SU-DHL-6 (cell line): Measurements from ENCODE around the gene POU5F1.

ENCODE experiments used
- H2AFZ ChIP-seq: fragments of 200-600 bp; sonication (generic); 2 replicates; pipeline ENCODE4 v1.6.1; 2014; ENCODE audit warnings: low read depth, mild to moderate bottlenecking, moderate library complexity, mixed read lengths, antibody characterized with exemption, low read length; ENCODE audit not compliant: severe bottlenecking
- H3F3A ChIP-seq: fragments of 200-600 bp; shearing (Covaris generic); 2 replicates; pipeline ENCODE4 v1.6.0; 2016; ENCODE audit warnings: antibody characterized with exemption, mild to moderate bottlenecking; ENCODE audit not compliant: insufficient read depth
- H3K27ac ChIP-seq: fragments of 200-600 bp; sonication (generic); 2 replicates; pipeline ENCODE4 v1.5.1; 2016; ENCODE audit warnings: low read depth, mild to moderate bottlenecking, low read length, moderate library complexity, mixed read lengths
- H3K27me3 ChIP-seq: fragments of 200-600 bp; sonication (generic), shearing (Covaris generic); 2 replicates; pipeline ENCODE4 v1.6.0; 2014; ENCODE audit warnings: mild to moderate bottlenecking, low read length
- H3K36me3 ChIP-seq: fragments of 200-600 bp; sonication (generic); 2 replicates; pipeline ENCODE4 v1.6.1; 2014; ENCODE audit warnings: mild to moderate bottlenecking, low read length, mixed read lengths
- H3K4me2 ChIP-seq: fragments of 300-600, 200-600 bp; shearing (Covaris generic), sonication (generic); 2 replicates; pipeline ENCODE4 v1.6.0; 2014; ENCODE audit warnings: low read length, low read depth, mild to moderate bottlenecking; ENCODE audit not compliant: poor library complexity, severe bottlenecking
- H3K4me3 ChIP-seq: fragments of 200-600 bp; sonication (generic); 2 replicates; pipeline ENCODE4 v1.5.1; 2014; ENCODE audit warnings: antibody characterized with exemption, low read length, mild to moderate bottlenecking, mixed read lengths; ENCODE audit not compliant: insufficient read depth, poor library complexity, severe bottlenecking
- H3K79me2 ChIP-seq: fragments of 200-600 bp; sonication (generic); 2 replicates; pipeline ENCODE4 v1.6.1; 2014; ENCODE audit warnings: mild to moderate bottlenecking, low read length, moderate library complexity; ENCODE audit not compliant: insufficient read depth
- H3K9ac ChIP-seq: fragments of 200-600 bp; sonication (generic); 2 replicates; pipeline ENCODE4 v1.7.0; 2014; ENCODE audit warnings: mild to moderate bottlenecking, low read length
- H3K9me2 ChIP-seq: fragments of 200-600 bp; sonication (generic); replicated peaks from 2 replicates; pipeline ENCODE4 v1.6.1; 2014; ENCODE audit warnings: low read length; ENCODE audit not compliant: insufficient read depth
- H3K9me3 ChIP-seq: fragments of 200-600 bp; sonication (generic); 2 replicates; pipeline ENCODE4 v1.6.1; 2014; ENCODE audit warnings: low read length, mixed read lengths; ENCODE audit not compliant: insufficient read depth
- H4K20me1 ChIP-seq: fragments of 200-600 bp; sonication (generic); 2 replicates; pipeline ENCODE4 v1.6.1; 2014; ENCODE audit warnings: low read depth, mild to moderate bottlenecking, antibody characterized with exemption, low read length, moderate library complexity, mixed read lengths
- EZH2phosphoT487 ChIP-seq: fragments of 200-600 bp; sonication (generic), shearing (Covaris generic); conservative IDR thresholded peaks from 2 replicates; pipeline ENCODE4 v1.6.1; 2018; ENCODE audit warnings: mild to moderate bottlenecking, antibody characterized with exemption, low read length, moderate library complexity, mixed read lengths
- TF ChIP-seq, protein P1 (sequence below): fragments of 200-600 bp; sonication (generic); IDR thresholded peaks from one replicate; pipeline ENCODE4 v1.5.1; 2017; ENCODE audit warnings: antibody characterized with exemption, mild to moderate bottlenecking, low read length, moderate library complexity; ENCODE audit not compliant: insufficient read depth, poor library complexity, severe bottlenecking

POU5F1 gene

DNA sequence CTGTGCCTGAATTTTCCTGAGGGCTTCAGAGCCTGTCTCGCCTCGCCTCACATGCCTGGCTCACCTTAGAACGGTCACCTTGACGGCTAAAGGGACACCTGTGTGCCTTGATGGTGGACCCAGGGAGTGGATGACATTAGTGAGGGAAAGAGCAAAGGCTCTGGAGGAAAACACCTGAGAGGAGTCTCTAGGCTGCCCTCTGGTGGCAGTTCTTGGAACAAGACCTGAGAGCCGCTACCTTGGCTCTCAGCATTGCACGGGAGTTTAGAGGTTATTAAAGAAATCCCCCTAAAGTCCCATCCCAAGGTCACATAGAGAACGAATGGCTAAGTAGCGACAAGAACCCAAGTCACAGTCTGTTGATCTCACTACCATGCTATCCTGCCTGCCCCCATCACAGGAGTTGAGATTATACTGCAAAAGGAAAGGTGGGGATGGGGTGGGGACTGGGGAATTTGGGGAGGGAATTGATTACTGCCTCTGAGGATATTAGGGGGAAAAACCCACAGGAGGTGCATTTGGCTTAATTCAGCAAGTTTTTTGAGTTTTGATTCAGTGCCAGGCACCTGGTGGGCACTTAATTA is 42.3 kb downstream of the POU5F1 start:
- H3K79me2 ChIP-seq: no peaks in the 10 kb centered on the region
- no peaks in the 10 kb centered on the region for H3K9me3 ChIP-seq
- H3K9me2 ChIP-seq: no peaks in the 10 kb centered on the region
- no peak overlapping the region for H3K27ac ChIP-seq
- no peaks in the 10 kb centered on the region for H3F3A ChIP-seq
- no peak overlapping the region for H3K4me3 ChIP-seq
- no peaks in the 10 kb centered on the region for H3K36me3 ChIP-seq
- no peak overlapping the region for H3K9ac ChIP-seq
- H3K4me2 ChIP-seq: no peak overlapping the region
- H4K20me1 ChIP-seq: no peaks in the 10 kb centered on the region
- H2AFZ ChIP-seq: no peak overlapping the region
- TF ChIP-seq, protein P1, sequence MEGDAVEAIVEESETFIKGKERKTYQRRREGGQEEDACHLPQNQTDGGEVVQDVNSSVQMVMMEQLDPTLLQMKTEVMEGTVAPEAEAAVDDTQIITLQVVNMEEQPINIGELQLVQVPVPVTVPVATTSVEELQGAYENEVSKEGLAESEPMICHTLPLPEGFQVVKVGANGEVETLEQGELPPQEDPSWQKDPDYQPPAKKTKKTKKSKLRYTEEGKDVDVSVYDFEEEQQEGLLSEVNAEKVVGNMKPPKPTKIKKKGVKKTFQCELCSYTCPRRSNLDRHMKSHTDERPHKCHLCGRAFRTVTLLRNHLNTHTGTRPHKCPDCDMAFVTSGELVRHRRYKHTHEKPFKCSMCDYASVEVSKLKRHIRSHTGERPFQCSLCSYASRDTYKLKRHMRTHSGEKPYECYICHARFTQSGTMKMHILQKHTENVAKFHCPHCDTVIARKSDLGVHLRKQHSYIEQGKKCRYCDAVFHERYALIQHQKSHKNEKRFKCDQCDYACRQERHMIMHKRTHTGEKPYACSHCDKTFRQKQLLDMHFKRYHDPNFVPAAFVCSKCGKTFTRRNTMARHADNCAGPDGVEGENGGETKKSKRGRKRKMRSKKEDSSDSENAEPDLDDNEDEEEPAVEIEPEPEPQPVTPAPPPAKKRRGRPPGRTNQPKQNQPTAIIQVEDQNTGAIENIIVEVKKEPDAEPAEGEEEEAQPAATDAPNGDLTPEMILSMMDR: peak; percentile 95
- TF ChIP-seq EZH2phosphoT487: no peak
- H3K27me3 ChIP-seq: no peaks in the 10 kb centered on the region

GRCh38 chr6:31126396-31127175 is 43.9 kb downstream of the POU5F1 start:
- Histone ChIP-seq H3K36me3 (no peaks in the 10 kb centered on the region), H3K9ac (no peak overlapping the region), H3K4me3 (no peak overlapping the region), H3K27me3 (no peaks in the 10 kb centered on the region), H3K9me2 (no peaks in the 10 kb centered on the region), H4K20me1 (no peaks in the 10 kb centered on the region), H3F3A (no peaks in the 10 kb centered on the region), H2AFZ (no peak overlapping the region), H3K9me3 (no peaks in the 10 kb centered on the region), H3K79me2 (no peaks in the 10 kb centered on the region), H3K27ac (no peak overlapping the region), H3K4me2 (no peak overlapping the region)
- no peak for TF ChIP-seq EZH2phosphoT487
- TF ChIP-seq, protein P1: no peak

- Histone ChIP-seq H3K4me2 (no peak overlapping the region), H3F3A (no peaks in the 10 kb centered on the region), H3K4me3 (no peak overlapping the region), H3K9ac (no peak overlapping the region), H3K9me2 (no peaks in the 10 kb centered on the region), H3K36me3 (no peaks in the 10 kb centered on the region), H3K27me3 (no peaks in the 10 kb centered on the region), H3K9me3 (no peaks in the 10 kb centered on the region), H3K27ac (no peak overlapping the region), H3K79me2 (no peaks in the 10 kb centered on the region), H4K20me1 (no peaks in the 10 kb centered on the region), H2AFZ (no peak overlapping the region)
- TF ChIP-seq EZH2phosphoT487: no peak
- TF ChIP-seq, protein P1: no peak
Measured at GRCh38 chr6:31125586-31126363, 44.7 kb downstream of the POU5F1 start.
